Esophagus muscularis mucosa (tissue), 3 donors: ENCODE measurements around the gene GID4.

Experiments
- POLR2A ChIP-seq: fragments of 450-650 bp; IDR thresholded peaks from one replicate; pipeline ENCODE4 v1.6.1; 2017; ENCODE audit warnings: antibody characterized with exemption, moderate library complexity, mild to moderate bottlenecking, low read depth
- TF ChIP-seq, protein P1 (sequence below), 3 experiments: fragments of 200-600 bp in 2 of 3; fragments of 450-650 bp in 1 of 3; sonication (generic) in 2 of 3; IDR thresholded peaks; one replicate each; pipeline ENCODE4 v1.5.1; 2017 to 2019; ENCODE audit warnings: antibody characterized with exemption in 3 of 3, mild to moderate bottlenecking in 2 of 3, moderate library complexity in 1 of 3

DNA sequence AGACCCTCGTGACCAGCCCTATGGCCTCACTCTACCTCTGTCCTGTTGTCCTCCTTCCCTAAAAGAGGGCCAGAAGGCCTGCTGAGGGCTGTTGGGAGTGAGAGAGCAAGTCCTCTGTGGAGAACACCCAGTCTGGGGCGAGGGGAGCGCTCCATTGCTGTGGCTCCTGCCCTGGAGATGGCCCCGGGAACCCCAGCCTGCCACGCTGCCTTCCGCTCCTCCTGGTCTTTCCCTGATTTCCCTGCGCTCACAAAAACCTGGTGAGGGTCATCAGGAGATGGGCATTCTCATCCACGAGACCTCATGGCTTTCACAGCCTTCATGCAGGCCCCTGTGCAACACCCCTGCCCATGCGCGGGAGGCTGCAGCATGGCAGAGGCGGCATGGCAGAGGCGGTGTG, 45.4 kb upstream of the GID4 start:
- TF ChIP-seq, protein P1, sequence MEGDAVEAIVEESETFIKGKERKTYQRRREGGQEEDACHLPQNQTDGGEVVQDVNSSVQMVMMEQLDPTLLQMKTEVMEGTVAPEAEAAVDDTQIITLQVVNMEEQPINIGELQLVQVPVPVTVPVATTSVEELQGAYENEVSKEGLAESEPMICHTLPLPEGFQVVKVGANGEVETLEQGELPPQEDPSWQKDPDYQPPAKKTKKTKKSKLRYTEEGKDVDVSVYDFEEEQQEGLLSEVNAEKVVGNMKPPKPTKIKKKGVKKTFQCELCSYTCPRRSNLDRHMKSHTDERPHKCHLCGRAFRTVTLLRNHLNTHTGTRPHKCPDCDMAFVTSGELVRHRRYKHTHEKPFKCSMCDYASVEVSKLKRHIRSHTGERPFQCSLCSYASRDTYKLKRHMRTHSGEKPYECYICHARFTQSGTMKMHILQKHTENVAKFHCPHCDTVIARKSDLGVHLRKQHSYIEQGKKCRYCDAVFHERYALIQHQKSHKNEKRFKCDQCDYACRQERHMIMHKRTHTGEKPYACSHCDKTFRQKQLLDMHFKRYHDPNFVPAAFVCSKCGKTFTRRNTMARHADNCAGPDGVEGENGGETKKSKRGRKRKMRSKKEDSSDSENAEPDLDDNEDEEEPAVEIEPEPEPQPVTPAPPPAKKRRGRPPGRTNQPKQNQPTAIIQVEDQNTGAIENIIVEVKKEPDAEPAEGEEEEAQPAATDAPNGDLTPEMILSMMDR (IDR thresholded peaks at IDR 0.05) = no peak
- no peak for TF ChIP-seq POLR2A
